ENCODE measurements around the gene ATAD3B.
"Not testable (repeated sequence)": the region's sequence is repeated elsewhere in the genome, so short reads cannot be mapped to it uniquely, and the experiment has no call there.

GRCh38 chr1:1459156-1459555, 12.4 kb upstream of the ATAD3B start:
- not testable (repeated sequence) for TF ChIP-seq CTCF (IDR thresholded peaks at IDR 0.05; ENCODE audit: low read depth, low read length); EZH2phosphoT487 (IDR thresholded peaks at IDR 0.05; ENCODE audit: low read depth)
